Measurements from ENCODE around the gene TAS2R31. TPM values are rescaled to one million over a fixed set of nuclear protein-coding genes. Genes with fewer than 3 reads are reported as not detected.

Gene TAS2R31
- total and polyA plus RNA-seq, 2 of the 13 experiments (the other 11 are each of a cell fraction or from before 2014, with no cell fraction given), result 0.96 to 6.5 TPM

DNA sequence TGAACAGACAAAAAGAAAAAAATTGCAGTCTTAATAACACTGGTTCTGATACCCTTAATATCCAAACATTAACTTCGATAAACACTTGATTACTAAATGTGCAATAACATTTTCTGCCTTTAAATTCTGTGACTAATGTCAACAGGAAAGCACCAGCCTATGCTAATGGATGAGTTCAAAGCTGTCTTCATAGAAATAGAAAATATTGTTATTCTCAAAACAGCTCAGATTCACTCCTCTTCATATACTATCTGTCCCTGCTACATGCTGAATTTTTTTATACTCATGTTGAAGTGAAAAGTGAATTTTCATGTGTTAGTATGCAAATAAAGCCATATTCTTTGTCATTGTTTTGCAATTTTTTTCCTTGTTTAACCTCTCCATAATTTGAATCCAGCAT is 47.0 kb upstream of the TAS2R31 start (continued):
- TF ChIP-seq, protein P1, sequence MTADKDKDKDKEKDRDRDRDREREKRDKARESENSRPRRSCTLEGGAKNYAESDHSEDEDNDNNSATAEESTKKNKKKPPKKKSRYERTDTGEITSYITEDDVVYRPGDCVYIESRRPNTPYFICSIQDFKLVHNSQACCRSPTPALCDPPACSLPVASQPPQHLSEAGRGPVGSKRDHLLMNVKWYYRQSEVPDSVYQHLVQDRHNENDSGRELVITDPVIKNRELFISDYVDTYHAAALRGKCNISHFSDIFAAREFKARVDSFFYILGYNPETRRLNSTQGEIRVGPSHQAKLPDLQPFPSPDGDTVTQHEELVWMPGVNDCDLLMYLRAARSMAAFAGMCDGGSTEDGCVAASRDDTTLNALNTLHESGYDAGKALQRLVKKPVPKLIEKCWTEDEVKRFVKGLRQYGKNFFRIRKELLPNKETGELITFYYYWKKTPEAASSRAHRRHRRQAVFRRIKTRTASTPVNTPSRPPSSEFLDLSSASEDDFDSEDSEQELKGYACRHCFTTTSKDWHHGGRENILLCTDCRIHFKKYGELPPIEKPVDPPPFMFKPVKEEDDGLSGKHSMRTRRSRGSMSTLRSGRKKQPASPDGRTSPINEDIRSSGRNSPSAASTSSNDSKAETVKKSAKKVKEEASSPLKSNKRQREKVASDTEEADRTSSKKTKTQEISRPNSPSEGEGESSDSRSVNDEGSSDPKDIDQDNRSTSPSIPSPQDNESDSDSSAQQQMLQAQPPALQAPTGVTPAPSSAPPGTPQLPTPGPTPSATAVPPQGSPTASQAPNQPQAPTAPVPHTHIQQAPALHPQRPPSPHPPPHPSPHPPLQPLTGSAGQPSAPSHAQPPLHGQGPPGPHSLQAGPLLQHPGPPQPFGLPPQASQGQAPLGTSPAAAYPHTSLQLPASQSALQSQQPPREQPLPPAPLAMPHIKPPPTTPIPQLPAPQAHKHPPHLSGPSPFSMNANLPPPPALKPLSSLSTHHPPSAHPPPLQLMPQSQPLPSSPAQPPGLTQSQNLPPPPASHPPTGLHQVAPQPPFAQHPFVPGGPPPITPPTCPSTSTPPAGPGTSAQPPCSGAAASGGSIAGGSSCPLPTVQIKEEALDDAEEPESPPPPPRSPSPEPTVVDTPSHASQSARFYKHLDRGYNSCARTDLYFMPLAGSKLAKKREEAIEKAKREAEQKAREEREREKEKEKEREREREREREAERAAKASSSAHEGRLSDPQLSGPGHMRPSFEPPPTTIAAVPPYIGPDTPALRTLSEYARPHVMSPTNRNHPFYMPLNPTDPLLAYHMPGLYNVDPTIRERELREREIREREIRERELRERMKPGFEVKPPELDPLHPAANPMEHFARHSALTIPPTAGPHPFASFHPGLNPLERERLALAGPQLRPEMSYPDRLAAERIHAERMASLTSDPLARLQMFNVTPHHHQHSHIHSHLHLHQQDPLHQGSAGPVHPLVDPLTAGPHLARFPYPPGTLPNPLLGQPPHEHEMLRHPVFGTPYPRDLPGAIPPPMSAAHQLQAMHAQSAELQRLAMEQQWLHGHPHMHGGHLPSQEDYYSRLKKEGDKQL (CRISPR knock-in tag; IDR thresholded peaks at IDR 0.05; ENCODE audit: low read depth), result no peak
- no peak for TF ChIP-seq CEBPB (IDR thresholded peaks at IDR 0.05; ENCODE audit: borderline replicate concordance, low read depth, low read length)
- TF ChIP-seq NR2C2 (CRISPR knock-in tag; IDR thresholded peaks at IDR 0.05; ENCODE audit: borderline replicate concordance), result no peak
- TF ChIP-seq MAZ (IDR thresholded peaks at IDR 0.05; ENCODE audit: borderline replicate concordance, low read depth, low read length), result no peak
- no peak for TF ChIP-seq MAZ (CRISPR knock-in tag; IDR thresholded peaks at IDR 0.05; ENCODE audit: low read depth)

DNA sequence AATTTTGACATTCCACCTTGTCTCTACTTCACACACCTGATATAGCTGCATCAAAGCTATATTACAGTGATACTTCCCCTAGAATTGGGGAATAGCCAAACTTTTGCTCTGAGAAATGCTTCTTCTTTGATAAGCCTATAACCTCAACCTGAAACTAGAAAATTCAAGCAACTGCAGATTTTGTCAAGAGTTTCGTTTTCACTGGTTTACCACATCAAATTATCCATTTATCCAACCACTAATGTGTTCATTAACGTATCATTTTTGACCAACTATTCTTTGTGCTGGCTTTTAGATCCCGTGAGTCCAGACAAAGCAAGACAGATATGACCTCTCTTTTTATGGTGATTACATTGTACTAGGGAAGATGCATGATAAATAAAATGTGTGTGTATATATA is 44.4 kb upstream of the TAS2R31 start:
- Histone ChIP-seq H3K4me3 (replicated peaks in 1 of 3; ENCODE audit: insufficient read depth in 1 of 3, low read depth in 2 of 3, low read length in 3 of 3) (no peak overlapping the region), H3K27me3 (ENCODE audit: control insufficient read depth in 1 of 2, insufficient read depth in 2 of 2, low read length in 2 of 2) (no peaks in the 10 kb centered on the region), H2AFZ (ENCODE audit: low read length) (no peak overlapping the region), H3K36me3 (replicated peaks in 1 of 2; ENCODE audit: control insufficient read depth in 1 of 2, insufficient read depth in 2 of 2, low read length in 2 of 2) (no peaks in the 10 kb centered on the region; a peak in 1 of 5 replicates), H3K4me1 (ENCODE audit: insufficient read depth, low read length) (peaks cover 20% of the 10 kb centered on the region), H3K79me2 (ENCODE audit: insufficient read depth, low read length) (no peaks in the 10 kb centered on the region), H3K9ac (ENCODE audit: insufficient read depth, low read depth, low read length) (no peak overlapping the region), H3K27ac (ENCODE audit: extremely low read length, insufficient read depth, low read length) (no peak overlapping the region), H3K4me2 (ENCODE audit: low read depth, low read length) (no peak overlapping the region), H3K9me3 (ENCODE audit: low read length) (peaks cover under 1% of the 10 kb centered on the region; the same call in 1 of the 2 replicates), H4K20me1 (ENCODE audit: insufficient read depth, low read length) (no peaks in the 10 kb centered on the region)
- in situ Hi-C loops (cut with HindIII; ENCODE audit: extremely low pct_ligation_motif_present, low pct_unique_long_range_greater_than_20kb) (no loop called here), intact Hi-C loops (cut with micrococcal nuclease; ENCODE audit: unreplicated experiment) (no loop called here)
- DNase-seq (ENCODE audit: low spot score), result no peak
- no TSS peak for BruUV-seq (replicated peaks)
- 80% methylated on average over 3 of the region's 3 CpGs for WGBS (ENCODE audit: low lambda C conversion rate)
- POLR2A ChIA-PET, result no interaction called here
- FAIRE-seq, result no peak
- CTCF ChIA-PET (ENCODE audit: low intra/inter-chr PET ratio, low total read pairs), result no interaction called here
- ATAC-seq, result no peak
- TF ChIP-seq ZEB1 (IDR thresholded peaks at IDR 0.05; ENCODE audit: insufficient replicate concordance, low read depth) (no peak), ATM (IDR thresholded peaks at IDR 0.05; ENCODE audit: borderline replicate concordance) (no peak), PCBP2 (optimal IDR thresholded peaks at IDR 0.05; ENCODE audit: low read depth, low read length, poor library complexity, severe bottlenecking) (no peak), ZNF44 (CRISPR knock-in tag; IDR thresholded peaks at IDR 0.05) (no peak), IRF2 (CRISPR knock-in tag; IDR thresholded peaks at IDR 0.05) (no peak), ZNF235 (CRISPR knock-in tag; IDR thresholded peaks at IDR 0.05; ENCODE audit: borderline replicate concordance) (no peak), CBX1 (IDR thresholded peaks at IDR 0.05; ENCODE audit: low read depth) (no peak)
- TF ChIP-seq, protein P2, sequence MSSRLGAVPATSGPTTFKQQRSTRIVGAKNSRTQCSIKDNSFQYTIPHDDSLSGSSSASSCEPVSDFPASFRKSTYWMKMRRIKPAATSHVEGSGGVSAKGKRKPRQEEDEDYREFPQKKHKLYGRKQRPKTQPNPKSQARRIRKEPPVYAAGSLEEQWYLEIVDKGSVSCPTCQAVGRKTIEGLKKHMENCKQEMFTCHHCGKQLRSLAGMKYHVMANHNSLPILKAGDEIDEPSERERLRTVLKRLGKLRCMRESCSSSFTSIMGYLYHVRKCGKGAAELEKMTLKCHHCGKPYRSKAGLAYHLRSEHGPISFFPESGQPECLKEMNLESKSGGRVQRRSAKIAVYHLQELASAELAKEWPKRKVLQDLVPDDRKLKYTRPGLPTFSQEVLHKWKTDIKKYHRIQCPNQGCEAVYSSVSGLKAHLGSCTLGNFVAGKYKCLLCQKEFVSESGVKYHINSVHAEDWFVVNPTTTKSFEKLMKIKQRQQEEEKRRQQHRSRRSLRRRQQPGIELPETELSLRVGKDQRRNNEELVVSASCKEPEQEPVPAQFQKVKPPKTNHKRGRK (CRISPR knock-in tag; IDR thresholded peaks at IDR 0.05), result no peak
- TF ChIP-seq, protein P3, sequence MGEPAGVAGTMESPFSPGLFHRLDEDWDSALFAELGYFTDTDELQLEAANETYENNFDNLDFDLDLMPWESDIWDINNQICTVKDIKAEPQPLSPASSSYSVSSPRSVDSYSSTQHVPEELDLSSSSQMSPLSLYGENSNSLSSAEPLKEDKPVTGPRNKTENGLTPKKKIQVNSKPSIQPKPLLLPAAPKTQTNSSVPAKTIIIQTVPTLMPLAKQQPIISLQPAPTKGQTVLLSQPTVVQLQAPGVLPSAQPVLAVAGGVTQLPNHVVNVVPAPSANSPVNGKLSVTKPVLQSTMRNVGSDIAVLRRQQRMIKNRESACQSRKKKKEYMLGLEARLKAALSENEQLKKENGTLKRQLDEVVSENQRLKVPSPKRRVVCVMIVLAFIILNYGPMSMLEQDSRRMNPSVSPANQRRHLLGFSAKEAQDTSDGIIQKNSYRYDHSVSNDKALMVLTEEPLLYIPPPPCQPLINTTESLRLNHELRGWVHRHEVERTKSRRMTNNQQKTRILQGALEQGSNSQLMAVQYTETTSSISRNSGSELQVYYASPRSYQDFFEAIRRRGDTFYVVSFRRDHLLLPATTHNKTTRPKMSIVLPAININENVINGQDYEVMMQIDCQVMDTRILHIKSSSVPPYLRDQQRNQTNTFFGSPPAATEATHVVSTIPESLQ (CRISPR knock-in tag; conservative IDR thresholded peaks at IDR 0.05), result no peak
